Measurements from ENCODE around the gene ENOPH1.
A peak's percentile ranks its signal among the peaks of the same experiment; 100 is the strongest.
"Not testable (repeated sequence)": the region's sequence is repeated elsewhere in the genome, so short reads cannot be mapped to it uniquely, and the experiment has no call there.

The ENOPH1 gene

DNA sequence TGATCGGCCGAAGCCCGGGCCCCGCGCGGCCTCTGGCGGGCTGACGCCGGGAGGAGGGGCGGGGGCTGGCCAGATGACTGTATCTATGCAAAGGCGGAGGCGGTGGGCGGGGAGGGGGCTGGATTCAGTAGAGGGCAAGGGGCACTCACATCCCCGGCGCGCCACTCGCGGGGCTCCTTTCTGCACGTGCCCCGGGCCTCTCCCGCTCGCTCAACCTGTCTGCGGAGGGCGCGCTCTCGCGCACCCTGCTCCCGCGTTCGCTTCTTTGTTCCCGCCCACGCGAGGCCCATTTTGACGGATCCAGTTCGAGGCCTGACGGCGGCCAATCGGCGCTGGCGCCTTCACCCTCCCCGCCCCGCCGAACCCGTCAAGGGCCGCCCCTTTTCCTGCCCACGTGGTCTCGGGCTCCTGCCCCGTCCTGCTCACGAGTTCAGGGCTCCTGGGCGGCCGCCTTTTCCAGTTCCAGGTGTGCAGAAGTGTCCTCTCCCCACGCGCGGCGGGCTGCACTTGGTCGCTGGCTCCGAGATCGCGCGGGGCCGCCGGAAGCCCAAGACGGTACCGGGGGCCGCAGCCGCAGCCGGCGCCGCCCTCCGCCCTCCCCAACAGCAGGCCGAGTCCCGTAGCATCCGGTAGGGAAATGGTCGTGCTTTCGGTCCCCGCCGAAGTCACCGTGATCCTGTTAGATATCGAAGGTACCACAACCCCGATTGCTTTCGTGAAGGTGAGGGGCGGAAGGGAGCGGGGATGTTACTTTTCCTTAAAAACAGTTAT is at the start of gene ENOPH1, which contains the start of gene HNRNPDL:
TSS of gene ENOPH1 (plus strand) at position 398 of the 771 bp plus-strand sequence. CDS start at position 638, 240 bp downstream.
TSS of gene HNRNPDL (minus strand) at position 270 of the 771 bp plus-strand sequence. CDS start 772 bp downstream, outside the sequence.
- peak; percentile 97 for DNase-seq

GRCh38 chr4:82380831-82381230 is 49.6 kb upstream of the ENOPH1 start:
- DNase-seq, result no peak

DNA sequence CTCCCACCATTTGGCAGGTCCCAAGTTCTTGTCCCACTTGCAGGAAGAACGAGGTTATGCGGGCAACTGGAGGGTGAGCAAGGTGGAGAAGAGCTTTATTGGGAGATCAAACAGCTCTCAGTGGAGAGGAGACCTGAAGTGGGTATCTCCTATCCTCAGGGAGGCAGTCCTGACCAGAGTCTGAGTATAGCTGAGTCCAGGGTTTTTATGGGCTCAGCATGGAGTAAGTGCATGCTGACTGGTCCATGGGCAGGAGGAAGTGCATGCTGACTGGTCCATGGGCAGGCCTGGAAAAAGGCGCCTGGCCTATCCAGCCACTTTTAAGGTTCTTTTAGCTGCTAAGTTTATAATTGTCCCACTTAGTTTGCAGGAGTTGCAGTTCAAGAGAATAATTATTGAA is 49.2 kb upstream of the ENOPH1 start:
- no peak for DNase-seq

GRCh38 chr4:82381661-82382296 is 48.6 kb upstream of the ENOPH1 start:
- no peak for DNase-seq

DNA sequence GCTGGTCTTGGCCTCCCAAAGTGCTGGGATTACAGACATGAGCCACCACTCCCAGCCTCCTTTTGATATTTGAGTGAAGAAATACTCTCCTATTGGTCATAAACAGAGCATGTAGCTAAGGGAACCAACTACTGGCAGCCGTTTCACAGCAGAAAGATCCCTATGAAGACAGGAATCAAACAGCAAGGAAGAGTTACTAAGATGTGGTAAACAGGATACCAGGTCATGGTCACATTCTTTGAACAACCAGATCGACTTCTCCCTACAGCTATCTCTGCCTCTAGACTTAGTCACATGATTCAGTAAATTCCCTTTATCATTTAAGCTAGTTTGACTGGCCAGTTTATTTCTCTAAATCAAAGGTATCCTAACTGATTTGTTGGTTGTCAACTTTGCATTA is 47.6 kb upstream of the ENOPH1 start:
- no peak for DNase-seq

GRCh38 chr4:82386312-82386711 is 44.1 kb upstream of the ENOPH1 start:
- DNase-seq, result not testable (repeated sequence)

GRCh38 chr4:82388405-82388804 is 42.0 kb upstream of the ENOPH1 start:
- DNase-seq, result no peak

- not testable (repeated sequence) for DNase-seq
These were observed 40.3 kb upstream of the ENOPH1 start for GRCh38 chr4:82390061-82390460.

- no peak for DNase-seq
These were observed 35.5 kb upstream of the ENOPH1 start for GRCh38 chr4:82394896-82395295.

DNA sequence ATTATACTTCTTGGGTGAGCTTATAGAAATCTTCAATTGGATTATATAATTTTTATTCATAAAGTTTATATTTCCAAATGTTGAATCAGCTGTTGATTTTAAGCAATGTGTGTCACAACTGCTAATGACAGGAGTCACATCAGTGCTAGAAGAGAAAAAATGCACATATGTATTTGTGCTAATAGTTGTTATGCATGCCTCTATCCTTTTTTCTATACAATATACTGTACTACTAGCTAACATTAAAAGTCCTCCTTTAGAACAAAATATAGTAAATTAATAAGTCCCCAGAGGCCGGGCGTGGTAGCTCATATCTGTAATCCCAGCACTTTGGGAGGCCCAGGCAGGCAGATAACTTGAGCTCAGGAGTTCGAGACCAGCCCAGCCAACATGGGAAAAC is 32.9 kb upstream of the ENOPH1 start:
- DNase-seq, result no peak

GRCh38 chr4:82398263-82398662 is 32.1 kb upstream of the ENOPH1 start:
- no peak for DNase-seq

DNA sequence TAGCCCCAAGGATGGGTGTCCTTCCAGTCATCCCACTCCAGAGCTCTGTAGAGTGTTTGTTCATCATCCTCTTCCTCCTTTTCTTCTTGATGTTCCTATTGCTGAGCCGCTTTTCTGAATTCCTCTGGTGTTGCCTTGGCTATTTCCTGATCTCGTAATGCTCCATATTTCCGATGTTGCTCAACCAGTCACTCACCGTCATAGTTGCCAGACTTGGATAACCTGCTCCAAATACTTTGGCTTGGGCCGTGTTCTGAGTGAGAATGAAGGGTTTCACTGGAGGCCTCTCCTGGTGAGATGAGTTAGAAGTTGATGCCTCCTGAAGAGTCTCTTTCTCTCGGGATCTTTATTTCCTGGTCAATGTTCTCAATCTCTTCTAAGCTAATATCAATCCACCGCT is 28.8 kb upstream of the ENOPH1 start:
- no peak for DNase-seq

DNA sequence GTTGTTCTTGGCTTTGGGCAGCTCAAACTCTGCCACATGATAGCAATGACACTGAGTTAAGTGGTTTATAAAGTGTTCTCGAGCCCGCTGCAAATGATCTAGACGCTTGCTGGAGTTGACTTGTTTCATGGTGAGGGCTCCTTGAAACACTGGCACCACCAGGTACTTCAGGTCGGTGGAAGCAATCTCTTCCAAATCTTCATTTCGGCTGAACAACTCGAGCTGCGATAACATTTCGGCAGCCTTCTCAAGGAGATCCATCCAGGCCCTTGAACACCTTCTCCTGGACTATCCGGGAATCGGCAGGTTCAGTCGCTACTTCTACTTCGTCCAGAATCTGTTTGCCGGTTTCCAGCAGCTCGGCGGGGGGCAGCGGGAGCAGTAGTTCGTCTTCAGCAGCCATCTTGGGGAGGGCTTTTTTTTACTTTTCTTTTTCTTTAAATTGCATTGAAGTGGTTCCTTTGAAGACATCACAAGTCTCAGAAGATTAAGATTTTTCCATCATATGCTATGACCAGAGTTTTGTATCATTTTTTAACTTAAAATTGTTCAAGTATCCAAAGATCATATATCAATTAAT is 28.1 kb upstream of the ENOPH1 start:
- DNase-seq, result no peak

DNA sequence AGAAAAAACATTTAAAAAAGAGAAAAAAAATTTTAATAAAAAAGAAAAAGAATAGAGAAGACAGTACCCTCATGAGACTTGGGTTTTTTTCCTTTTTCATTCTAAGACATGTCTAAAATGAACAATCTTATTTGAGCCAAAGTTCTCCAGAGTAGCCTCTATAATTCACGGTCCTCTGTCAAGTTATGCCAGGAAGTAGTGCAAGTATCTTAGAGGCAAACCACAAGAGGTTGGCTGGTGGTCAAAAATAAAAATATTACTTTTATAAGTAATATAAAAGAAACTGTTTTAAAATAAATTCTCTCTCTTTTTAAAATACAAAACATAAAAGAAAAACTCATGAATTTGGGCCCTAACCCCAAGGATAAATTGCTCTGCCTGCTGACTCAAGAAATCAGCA is 26.7 kb upstream of the ENOPH1 start:
- DNase-seq, result no peak

- not testable (repeated sequence) for DNase-seq
These were observed 15.3 kb upstream of the ENOPH1 start for GRCh38 chr4:82415061-82415460.

- no peak for DNase-seq
These were observed 14.4 kb upstream of the ENOPH1 start for GRCh38 chr4:82415922-82416365.

DNA sequence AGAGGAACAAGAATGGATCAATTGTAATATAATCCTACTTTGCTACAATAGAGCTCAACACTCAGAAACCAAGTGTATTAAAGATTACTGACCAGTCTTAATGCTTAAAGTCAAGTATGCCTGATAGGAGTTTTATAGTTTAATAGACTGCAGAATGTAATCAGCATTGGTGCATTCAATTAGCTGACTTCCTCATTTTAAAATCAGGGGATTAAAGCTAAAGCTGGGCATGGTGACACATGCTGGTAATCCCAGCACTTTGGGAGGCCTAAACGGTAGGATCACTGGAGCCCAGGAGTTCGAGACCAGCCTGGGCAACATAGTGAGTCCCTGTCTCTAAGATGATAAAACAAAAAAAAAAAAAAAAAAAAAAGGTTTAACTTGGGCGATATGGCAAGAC is 10.9 kb upstream of the ENOPH1 start:
- no peak for DNase-seq

GRCh38 chr4:82421796-82422560 is 8.4 kb upstream of the ENOPH1 start:
- DNase-seq, result no peak

GRCh38 chr4:82422616-82423015 is 7.8 kb upstream of the ENOPH1 start:
- DNase-seq, result no peak

DNA sequence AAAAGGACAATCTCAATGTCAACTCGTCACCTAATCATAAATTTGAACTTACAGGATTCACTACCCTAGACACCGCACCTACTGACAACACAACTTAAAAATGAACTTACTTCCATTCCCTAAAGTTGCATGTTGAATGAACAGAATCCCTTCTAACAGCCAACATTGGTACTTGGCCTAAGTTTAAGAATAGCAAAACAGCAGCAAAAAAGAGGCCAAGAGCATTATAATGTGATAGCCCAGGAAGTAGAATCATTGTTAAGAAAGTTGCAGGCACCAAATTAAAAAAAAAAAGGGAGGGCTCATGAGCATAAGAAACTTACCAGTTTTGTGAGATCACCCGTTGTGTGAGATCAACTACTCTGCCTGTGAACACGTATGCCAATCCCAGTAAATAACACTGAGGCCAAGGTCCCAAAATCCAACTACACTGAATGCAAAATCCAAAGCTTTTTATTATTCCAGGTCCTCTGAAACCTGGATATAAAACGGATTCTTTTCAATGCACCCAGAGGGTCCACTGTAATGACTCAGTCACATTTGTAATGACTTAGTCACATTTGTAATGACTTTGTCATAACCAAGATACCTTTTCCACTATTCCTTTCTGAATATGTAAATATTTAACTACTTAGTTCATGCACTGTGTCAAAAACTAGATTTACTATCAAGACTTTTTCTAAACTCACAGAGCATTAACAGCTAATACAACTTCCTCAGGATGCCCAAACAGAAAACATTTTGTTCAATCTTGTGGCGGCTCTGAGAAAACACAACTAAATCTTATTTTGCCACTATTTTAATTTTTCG is 6.9 kb upstream of the ENOPH1 start:
- peak; percentile 78 for DNase-seq

DNA sequence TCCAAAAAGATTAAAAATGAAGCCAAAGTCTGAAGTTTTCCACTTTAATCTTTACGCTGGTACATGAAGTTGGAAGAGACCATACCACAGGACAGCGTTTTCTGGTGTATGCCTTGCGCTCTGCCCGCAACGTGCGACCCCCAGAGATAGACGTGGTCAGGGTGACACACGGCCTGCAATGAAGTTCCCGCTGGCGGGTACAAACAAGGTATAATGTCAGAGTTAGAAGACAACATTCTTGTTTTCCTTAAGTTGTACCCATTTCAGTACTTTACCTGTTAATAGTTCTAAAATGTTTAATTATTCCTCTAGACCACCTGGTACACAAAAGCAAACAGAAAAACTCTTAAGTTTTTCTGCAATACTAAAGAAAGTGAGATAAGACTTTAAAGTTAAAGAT is 4.9 kb upstream of the ENOPH1 start:
- DNase-seq, result no peak

DNA sequence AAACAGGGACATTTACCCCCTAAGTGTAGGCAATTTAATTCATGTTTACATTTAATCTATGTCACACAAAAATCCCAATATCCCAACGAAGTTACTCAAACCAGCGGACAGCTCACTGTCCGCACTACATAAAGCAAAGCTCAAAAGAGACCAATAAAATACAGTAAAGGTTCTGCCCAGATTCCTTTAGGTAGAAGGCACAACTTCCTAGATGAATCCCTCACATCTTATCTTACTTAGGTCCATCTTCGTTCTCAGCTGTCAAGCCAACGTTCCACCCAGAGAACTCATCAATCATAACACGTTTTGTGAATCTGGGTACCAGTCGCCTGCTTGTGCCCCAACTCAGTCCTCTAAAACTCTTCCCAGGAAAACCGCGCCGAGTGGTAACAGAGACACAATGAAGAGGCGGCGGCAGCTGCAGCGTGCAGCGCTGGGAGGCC is 1.8 kb upstream of the ENOPH1 start:
- no peak for DNase-seq
